CD4-positive, alpha-beta T cell treated with Interleukin-12 subunit alpha and Interleukin-12 subunit beta, for 1 hour (primary cell): ENCODE results near the gene S1PR1.
"Not testable (repeated sequence)": the region's sequence is repeated elsewhere in the genome, so short reads cannot be mapped to it uniquely, and the experiment has no call there.

ENCODE experiments used
- DNase-seq: peaks from one replicate; pipeline ENCODE4 v3.0.0-alpha.2; 2020

The S1PR1 gene

GRCh38 chr1:101236516-101237228 is at the start of gene S1PR1:
S1PR1 (plus strand) TSS chr1:101237019; CDS start chr1:101238985, 1,966 bp downstream.
- DNase-seq: peak; percentile 81

DNA sequence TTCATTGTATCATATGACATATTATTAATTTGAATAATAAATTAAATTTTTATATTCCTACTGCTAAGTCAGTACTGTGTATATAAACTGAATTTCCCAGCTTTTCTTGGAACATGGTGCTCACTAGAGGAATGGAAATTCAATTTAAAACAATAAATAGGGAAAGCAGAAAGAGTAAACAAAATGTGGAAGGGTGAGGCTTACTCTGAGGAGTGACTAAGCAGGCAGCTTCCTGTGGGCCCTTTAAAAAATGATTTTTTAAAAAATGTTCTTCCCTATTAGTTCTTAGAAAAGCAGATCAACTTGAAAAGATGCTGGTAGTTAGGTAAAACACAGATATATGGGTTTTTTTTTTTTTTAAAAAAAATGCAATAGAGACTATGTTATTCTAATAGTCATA is 49.5 kb upstream of the S1PR1 start:
- no peak for DNase-seq

DNA sequence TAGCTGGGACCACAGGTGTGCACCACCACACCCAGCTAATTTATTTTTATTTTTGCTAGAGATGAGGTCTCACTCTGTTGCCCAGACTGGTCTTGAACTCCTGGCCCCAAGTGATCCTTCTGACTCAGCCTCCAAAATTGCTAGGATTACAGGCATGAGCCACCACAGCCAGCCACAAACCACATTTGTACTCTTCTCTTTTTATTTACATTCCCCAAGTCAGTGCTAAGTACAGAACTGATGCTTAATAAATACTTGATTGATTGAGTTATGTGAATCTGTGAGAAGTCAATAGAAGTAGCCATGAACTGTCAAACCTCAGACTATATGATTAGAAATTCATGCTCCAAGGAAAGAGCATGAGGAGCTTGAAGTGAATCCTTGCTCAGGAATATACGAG is 48.5 kb upstream of the S1PR1 start:
- DNase-seq: no peak

- DNase-seq: not testable (repeated sequence)
These were observed 47.9 kb upstream of the S1PR1 start for GRCh38 chr1:101188968-101189367.

DNA sequence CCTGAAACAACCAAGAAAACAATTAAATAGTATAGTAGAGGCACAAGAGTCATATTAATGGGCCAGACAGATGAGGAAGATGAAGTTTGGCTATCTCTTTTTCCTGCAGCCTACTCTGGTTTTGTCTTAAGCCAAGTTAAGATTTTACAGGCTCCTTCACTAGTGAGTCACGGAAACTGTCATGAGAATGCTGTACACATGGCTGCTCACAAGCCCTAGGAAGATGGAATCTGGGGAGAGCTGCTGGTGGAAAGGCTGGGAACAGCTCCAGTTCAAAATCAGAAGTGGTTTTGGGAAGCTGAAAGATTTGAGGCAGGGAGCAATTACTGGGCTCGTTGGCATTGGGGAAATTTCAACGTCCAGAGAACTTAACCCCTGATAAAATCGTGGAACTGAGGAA is 46.4 kb upstream of the S1PR1 start:
- no peak for DNase-seq

DNA sequence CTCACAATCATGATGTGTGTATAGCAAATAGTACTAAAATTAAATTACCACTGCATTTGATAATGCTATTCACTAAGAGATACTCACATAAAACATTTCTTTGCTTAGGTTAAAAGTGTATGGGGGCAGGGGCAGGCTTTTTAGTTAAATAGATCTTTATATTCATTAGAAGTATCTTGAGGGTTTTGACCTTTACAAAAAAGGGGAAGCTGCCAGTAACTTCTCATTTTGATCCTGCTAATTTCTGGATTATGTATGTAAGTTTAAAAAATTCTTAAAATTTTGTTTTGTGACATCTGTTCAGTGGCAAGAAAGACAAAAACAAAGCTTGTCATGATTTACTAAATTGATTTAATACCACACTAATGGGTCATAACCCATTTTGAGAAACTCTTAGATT is 45.8 kb upstream of the S1PR1 start:
- DNase-seq: no peak

- no peak for DNase-seq
These were observed 43.1 kb upstream of the S1PR1 start for GRCh38 chr1:101193733-101194169.

DNA sequence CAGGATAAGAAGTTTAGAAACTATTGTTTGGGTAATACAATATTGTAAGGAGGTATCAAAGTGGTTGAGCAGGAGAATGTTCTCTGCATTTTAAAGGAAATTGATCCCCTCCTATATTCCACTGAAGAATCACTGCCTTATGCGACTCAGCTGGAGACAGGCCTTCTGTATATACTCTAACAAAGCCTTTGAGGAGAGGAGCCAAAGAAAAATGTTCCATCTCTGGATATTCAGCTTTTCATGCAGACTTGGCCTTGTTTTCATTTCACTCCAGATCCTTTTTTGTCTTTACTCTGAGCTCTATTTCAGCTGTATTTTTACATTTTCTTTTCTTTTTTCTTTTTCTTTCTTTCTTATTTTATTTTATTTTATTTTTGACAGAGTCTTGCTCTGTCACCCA is 42.1 kb upstream of the S1PR1 start:
- no peak for DNase-seq

- DNase-seq: no peak
These were observed 40.2 kb upstream of the S1PR1 start for GRCh38 chr1:101196668-101197067.

GRCh38 chr1:101198842-101199636 is 37.8 kb upstream of the S1PR1 start:
- no peak for DNase-seq

GRCh38 chr1:101199637-101199982 is 37.2 kb upstream of the S1PR1 start:
- DNase-seq: no peak

GRCh38 chr1:101200513-101200912 is 36.3 kb upstream of the S1PR1 start:
- no peak for DNase-seq

DNA sequence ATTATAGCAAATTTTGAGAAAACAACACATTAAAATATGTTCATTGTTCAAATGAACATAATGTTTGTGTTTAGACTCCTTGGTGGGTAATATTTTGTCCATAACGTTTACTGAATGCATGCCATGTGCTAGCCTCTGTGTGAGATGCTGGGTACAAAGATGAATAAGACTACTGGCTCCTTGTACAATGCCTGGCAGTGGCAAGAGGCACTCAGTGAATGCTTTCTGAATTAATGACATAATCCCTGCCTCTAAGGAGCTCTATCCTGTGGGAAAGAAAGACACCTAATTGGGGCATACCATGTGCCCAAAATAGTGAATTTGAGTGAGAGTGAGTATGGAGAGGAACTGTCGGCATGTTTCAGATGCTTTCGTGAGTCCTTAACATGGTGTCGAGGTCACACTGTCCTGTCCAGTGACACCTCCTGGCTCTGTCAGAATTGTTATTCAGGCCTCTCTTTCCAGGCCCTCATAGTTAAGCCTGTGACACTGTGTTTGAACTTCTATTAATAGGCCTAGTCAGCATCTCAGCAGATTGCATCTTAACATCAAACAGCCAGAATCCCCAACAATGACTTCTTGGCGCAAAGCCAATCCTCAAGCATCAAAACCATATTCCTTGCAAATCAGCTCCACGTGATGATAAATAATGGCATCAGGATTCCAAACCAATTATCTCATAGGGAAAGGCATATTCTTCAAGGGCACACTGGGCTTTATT is 32.8 kb upstream of the S1PR1 start:
- DNase-seq: no peak

DNA sequence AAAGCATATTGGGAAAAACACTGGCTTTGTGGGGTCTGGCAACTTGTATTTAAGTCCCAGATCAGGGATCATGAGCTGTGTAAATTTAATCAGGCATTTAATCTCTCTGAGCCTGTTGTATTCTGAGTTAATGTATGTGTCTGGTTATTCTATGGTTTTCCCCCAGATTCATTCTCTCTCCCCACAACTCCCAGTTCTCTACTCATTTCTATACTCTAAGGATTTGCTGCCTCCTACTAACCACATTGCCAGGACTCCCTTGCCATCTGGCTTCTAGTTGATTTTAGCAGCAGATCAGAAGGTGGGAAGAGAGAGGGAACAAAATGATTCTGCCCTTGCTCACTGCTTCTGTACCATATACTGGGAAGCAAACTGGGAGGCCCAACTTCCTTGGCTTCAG is 31.4 kb upstream of the S1PR1 start:
- DNase-seq: no peak

DNA sequence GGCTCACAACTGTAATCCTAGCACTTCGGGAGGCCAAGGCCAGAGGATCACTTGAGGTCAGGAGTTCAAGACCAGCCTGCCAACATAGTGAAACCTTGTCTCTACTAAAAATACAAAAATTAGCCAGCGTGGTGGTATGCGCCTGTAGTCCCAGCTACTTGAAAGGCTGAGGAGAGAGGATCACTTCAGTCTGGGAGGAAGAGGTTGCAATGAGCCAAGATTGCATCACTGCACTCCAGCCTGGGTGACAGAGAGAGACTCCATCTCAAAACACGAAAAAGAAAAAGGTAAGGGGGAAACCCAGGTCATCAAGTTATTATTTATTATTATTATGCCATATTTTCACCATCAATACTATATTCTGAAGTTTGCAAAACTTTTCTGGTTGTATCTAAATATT is 30.7 kb upstream of the S1PR1 start:
- not testable (repeated sequence) for DNase-seq

DNA sequence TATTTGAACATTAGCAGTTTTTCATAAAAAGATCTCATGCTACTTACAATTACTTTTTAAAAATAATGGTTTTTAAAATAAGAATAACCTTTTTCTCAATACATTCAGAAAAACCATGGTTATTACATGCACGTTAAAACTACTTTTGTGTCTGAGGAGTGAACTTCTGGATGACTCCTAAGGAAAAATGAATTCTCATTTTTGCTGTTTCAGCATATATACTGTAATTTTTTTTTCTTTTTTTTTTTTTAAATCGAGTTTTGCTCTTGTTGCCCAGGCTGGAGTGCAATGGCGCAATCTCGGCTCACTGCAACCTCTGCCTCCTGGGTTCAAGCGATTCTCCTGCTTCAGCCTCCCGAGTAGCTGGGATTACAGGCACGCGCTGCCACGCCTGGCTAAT is 29.5 kb upstream of the S1PR1 start:
- not testable (repeated sequence) for DNase-seq

GRCh38 chr1:101207891-101208290 is 28.9 kb upstream of the S1PR1 start:
- no peak for DNase-seq

GRCh38 chr1:101215363-101216011 is 21.3 kb upstream of the S1PR1 start:
- no peak for DNase-seq

GRCh38 chr1:101216623-101217022 is 20.2 kb upstream of the S1PR1 start:
- no peak for DNase-seq

DNA sequence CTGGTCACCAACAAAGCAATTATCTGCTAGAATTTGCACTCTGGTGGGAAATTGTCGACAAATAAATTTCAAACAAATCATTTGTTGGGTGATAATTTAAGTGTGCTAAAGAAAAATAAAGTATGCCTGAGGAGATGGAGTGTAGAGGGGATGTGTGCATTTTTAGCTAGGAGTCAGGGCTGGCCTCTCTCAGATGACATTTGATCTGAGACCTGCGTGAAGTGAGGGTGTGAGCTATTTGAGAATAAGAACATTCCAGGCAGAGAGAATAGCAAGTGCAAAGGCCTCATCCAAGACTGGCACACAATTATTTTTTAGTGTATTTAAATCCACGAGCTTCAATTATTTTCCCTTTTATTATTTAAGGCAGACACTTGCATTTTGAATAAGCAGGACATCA is 19.7 kb upstream of the S1PR1 start:
- no peak for DNase-seq

DNA sequence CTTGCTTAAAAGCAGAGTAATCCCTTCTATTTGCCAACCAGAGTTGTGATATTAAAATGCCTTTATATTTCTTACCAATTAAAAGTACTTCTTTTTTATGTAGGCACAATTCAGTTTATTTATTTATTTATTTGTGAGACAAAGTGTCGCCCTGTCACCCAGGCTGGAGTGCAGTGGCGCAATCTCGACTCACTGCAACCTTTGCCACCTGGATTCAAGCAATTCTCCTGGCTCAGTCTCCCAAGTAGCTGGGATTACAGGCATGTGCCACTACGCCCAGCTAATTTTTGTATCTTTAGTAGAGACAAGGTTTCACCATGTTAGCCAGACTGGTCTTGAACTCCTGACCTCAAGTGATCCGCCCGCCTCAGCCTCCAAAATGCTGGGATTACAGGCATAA is 17.9 kb upstream of the S1PR1 start:
- DNase-seq: not testable (repeated sequence)

DNA sequence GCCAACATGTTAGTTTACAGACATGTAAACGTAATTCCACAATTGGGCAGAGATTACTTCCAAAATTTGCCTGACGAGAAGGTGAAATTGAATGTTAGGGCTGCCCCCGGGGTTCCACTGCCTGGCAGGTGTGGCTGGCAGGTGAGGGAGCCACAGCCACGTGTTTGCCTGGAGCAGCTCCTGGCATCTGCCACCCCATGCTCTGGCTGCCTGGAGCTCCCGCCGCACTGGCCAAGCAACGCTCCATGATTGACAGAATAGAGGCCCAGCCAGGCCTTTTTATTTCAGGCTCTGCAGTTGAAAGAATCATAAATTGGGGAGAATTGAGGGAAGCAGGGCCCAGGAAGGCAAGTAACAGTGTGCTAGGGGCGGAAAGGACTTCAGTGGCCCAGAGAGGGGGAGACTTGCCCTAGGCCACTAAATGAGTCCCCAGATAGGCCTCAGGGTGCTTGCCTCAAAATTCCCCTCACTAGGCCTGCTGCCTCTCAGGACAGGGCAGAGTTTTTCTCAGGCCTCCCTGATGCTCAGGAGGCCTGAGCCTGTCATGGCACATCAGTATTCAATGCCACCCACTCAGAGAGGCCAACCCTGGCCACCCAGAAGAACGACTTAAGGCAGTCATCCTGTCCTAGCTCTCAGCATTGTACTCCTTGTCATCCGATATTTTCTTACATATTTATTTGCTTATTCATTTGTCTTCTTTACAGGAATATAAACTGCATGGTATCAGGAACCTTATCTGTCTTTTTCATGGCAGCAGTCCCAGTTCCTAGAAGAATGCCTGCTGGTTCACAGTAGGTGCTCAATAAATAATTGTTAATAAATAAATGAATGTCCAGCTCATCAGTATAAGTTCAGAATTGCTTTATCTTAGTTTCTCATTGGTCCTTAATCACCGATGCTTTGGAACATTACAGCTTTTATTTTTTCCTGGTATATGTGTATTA is 16.6 kb upstream of the S1PR1 start:
- DNase-seq: no peak
